ENCODE data around the gene CPVL.

- TF ChIP-seq POLR2A (IDR thresholded peaks at IDR 0.05; ENCODE audit: low read length) (no peak), GATA1 (IDR thresholded peaks at IDR 0.05; ENCODE audit: low read depth, low read length) (no peak)
Observed at GRCh38 chr7:29167721-29168120, 21.4 kb upstream of the CPVL start.

Data from erythroblast (primary cell).